DMS79 treated with DMSO at 0.1 percent for 48 hours (cell line): ENCODE data around the gene RGP1.

Source experiments
- DNase-seq: peaks from one replicate; lab custom pipeline; 2025; lab: John Stamatoyannopoulos, UW

Gene RGP1, protein sequence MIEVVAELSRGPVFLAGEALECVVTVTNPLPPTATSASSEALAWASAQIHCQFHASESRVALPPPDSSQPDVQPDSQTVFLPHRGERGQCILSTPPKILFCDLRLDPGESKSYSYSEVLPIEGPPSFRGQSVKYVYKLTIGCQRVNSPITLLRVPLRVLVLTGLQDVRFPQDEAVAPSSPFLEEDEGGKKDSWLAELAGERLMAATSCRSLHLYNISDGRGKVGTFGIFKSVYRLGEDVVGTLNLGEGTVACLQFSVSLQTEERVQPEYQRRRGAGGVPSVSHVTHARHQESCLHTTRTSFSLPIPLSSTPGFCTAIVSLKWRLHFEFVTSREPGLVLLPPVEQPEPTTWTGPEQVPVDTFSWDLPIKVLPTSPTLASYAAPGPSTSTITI

DNA sequence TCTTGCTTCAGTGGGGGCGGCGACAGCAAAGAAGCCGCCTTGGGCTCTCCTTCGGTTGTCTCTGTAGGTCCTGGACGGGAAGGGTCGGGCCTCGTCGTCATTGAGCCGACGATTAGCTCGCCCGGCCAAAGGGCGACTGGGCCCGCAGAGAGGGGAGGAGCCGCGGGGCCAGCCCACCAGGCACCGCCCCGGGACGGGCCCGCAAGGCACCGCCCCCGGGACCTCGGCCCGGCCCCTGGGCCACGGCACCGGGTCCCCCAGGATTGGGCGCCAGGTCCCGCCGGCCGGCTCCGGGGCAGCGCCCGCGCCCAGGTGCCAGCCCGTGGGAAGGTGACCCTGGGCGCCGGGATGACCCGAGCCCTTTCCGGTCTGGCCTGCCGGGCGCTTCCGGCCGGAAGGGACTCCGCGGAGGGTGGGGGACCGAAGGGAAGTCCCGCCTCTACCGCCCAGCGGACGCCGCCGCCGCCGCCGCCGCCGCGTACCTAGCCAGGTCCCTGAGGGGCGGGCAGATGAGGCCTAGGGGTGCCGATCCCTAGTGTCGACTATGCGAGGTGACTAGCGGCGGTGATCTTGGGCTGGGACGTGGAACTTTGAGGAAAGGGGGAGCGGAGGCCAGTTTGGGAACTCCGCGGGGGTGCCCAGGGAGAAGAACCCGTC lies at the start of gene RGP1, which contains the start of gene GBA2:
RGP1 (plus strand) TSS at position 430 of the 657 bp plus-strand sequence. CDS start 469 bp downstream, outside the sequence.
GBA2 (minus strand) TSS at position 371 of the 657 bp plus-strand sequence. CDS start 524 bp downstream, outside the sequence.
- peak; percentile 54 for DNase-seq

- DNase-seq: no peak
Measured at GRCh38 chr9:35700031-35700430, 49.1 kb upstream of the RGP1 start.

DNA sequence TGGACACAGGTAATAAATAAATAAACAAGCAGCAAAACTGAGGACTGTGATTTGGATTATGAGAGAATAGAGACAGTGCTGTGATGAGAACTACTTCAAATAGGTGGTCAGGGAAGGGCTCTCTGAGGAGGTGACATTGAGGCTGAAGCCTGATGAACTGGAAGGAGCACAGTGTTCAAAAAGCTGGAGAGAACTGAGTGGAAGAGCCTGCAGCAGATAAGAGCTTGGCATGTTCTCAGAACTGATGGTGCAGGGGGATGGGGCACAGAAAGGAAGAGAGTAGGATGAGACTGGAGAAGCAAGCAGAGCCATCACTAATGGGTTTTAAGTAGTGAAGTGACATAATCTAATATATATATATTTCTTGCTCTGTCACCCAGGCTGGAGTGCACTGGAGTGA lies 48.1 kb upstream of the RGP1 start:
- no peak for DNase-seq

DNA sequence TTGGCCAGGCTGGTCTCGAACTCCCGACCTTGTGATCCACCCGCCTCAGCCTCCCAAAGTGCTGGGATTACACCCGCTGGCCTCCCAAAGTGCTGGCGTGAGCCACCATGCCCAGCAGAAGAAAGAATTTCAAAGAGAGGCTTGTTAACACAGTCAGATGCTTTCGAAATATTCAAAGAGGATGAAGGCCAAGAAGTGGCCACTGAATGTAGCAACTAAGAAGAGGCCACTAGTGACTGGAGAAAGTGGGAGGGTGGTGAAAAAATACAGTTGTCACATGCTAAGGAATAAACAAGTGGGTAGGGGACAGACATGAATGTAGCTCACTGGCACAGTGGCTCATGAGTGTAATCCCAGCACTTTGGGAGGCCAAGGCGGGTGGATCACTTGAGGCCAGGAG lies 46.4 kb upstream of the RGP1 start:
- no peak for DNase-seq

DNA sequence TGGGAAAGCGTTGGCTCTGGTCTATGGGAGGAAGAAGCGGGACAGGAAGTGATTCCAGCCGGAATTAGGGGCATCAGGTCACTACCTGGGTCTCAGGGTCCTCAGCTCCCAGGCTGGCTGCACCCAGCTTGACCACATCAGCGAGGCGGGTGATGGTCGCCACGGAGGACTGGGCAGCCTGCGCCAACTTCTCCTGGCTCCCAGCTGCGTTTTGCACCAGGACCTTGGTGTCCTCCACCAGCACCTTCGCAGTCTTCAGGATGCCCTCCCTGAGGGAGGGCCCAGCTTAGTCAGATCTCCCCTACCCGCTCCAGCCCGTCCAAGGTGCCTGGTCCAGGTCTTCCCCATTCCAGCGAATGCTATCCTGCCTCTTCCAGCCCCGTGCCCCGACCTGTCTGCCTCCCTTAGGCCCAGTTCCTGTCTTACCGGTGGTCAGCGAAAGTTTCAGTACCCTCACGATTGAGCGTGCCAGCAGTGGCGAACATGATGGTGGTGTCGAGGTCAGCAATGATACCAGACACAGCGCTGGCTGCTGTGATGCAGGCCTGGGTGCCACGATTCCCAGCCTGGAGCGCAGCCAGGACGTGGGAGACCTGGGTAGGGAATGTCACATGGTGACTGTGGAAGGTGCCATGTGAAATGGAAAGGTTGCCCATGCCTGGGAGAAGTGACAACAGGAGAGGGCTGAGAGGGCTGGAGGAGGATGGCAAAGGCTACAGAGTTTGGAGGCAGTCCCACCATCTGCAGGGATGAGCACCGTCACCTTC lies 45.0 kb upstream of the RGP1 start:
- no peak for DNase-seq

DNA sequence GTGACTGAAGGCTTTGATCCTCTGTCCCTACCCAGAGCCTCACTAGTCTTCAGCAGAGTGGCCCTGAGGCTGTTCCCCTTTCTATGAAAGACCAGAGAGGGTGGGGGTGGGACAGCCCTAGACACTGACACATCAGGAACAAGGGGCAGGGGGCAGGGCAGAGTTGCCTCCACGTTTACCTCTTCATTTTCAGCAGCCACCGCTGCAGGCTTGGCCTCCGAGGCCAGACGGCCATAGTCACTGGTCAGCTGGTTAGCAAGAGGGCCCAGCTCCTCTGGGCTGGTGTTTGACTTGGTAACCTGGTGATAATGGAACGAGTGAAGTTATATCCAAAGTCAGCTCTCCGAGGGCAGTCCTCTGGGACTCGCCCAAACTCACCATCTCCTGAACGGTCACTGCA lies 43.7 kb upstream of the RGP1 start:
- no peak for DNase-seq

DNA sequence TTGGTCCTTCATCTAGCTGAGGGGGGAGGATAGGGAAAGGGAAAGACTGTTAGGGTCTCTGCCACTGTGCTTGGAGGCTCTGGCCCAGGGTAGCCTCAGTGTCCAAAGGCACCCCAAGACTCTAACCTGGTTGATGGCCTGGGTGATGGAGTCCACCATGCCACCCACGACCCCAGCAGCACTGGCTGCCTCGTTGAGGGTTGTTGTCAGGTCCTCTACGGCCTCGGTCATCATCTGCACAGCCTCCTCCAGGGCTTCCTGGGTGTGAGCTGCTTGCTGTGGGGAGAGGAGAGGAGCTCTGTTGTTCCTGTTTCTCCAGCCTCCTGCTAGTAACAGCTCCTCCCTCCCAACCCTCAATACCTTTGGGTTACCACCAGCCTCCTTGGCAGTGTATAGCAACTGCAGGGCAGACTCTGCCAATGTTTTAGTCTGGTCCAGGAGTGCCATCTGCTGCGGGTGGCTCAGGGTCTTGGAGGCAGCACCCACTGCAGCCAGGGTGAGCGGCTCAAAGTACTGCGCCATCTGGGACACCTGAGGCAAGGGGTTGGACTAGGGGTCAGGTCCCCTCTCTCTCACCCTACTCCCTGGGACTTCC lies 43.2 kb upstream of the RGP1 start:
- no peak for DNase-seq

- DNase-seq: no peak
Measured at GRCh38 chr9:35706951-35707350, 42.1 kb upstream of the RGP1 start.

GRCh38 chr9:35708146-35708545 lies 40.9 kb upstream of the RGP1 start:
- DNase-seq: no peak

DNA sequence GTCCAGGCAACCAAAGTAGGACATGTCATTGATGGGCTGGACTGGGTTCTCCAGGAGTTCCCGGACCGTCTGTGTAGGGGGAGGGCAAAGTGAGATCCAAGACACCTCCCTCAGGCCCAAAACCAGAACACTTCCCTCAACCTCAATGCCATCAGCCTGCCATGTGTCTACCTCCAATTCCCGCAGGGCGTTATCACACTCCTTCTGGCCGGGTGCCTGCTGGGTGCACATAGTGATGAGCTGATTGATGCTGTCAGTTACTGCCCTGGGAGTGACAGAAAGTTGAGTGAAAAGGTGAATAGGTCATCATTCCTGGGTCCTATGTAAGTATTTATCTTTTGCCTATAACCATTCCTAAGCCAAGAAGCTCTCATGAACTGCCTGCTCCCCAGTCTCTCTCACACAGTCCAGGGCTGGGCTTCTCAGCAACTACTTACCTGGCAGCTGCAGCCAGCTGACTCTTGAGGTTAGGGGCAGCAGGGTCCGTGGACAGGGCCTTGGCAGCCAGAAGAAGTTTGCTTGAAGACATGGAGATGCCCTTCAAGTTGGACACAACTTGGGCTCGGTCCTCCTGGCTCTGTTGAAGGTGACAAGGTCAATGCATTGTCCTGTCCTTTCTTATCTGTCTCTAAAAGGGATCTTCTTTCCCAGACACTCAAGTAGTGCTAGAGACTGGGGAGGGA lies 38.1 kb upstream of the RGP1 start:
- no peak for DNase-seq

DNA sequence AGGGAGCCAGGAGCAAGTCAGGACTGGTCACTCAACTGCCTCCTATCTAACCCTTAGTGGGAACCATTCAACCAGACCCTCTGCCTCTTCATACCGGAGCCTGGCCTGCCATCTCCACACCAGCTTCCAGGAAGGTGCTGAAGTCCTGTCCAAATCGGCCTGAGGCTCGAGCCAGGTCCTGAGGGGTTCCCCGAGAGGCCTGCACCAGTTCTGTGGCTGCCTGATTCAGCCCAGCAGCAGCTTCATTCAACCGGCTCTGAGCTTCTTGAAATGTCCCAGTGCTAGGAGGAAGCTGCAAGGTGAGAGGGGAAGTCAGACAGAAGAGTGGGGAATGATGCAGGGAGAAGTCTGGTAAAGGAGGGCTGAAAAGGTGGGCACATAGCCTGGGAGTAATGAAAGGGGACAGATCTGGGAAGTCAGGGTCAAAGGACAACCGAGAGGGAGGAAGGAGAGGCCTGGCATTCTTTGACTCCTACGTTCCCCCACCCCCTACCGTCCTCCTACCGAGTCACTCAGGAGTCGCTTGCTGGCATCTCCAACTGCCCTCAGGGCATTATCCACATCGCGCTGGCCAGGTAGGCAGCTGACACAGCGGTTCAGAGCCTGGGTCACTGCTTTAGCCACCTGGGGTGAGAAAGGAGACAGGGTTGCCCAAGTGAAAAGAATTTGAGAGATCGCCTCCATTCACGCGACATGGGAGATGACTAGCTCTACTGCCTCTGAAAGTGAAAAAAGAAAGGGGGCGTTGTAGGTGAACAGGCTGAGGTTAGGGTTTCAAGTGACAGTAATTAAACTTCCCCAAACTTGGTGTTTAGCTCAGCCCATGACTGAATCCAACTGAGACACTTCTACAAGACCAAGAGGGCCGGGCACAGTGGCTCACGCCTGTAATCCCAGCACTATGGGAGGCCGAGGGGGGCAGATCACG lies 37.3 kb upstream of the RGP1 start:
- DNase-seq: no peak

DNA sequence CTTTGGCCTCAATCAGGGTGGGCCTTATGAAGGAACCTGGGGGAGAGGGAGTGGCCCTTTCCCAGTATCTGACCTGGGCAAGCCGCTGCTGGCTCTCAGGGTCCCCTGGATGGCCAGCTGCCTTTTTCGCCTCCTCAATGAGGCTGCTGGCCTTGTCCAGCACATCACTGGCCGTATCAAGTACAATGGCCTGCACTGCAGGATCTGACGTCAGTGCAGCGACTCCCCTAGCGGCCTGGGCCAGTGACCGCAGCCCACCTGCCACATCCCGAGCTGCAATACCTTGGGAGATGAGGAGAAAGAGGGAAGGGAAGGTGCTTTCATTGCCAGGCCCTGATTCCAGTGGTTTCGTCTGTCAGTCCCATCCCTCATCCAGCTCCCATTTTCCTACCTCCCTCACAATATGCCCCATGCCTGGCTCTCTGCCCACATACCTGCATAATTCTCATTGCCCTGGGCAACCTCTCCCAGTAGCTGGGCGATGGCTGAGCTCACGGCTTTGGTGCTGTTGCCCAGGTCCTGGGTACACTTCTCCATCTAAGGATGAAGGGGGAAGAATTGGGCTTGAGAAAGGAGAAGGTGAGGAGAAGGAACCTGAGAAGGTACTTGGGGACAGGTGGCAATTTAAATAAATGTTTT lies 36.2 kb upstream of the RGP1 start:
- no peak for DNase-seq

GRCh38 chr9:35713578-35713977 lies 35.5 kb upstream of the RGP1 start:
- no peak for DNase-seq

GRCh38 chr9:35714123-35714522 lies 35.0 kb upstream of the RGP1 start:
- DNase-seq: no peak

DNA sequence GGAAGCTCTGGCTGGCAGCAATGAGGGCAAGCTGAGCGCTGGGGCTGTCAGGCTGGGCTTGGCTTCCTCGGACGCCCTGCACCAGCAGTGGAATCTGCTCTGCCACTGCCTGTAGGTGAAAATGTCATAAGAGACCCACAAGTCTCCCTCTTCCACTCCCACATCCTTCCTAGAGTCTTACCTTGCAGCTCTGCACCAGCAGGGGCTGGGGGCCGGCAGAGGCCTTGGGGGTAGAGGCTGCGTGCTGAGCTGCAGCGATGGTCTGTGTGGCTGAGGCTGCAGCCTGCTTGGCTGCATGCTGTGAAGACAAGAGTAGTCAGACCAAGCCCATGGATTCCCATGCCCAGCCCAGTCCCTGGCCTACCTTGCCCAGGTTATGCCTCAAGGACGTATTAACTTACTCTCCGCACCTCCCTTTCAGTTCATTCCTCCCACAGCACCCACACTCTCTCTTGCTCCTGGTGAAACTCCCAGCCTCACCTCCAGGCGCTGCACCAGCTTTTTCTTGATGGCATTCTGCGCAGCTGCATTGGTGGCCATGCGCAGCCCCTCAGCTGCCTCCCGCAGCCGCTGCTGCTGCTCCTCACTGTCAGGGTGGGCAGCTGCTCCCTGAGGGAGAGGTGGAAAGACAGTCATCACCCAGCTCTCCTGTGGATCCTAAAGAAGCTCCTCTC lies 34.4 kb upstream of the RGP1 start:
- no peak for DNase-seq

DNA sequence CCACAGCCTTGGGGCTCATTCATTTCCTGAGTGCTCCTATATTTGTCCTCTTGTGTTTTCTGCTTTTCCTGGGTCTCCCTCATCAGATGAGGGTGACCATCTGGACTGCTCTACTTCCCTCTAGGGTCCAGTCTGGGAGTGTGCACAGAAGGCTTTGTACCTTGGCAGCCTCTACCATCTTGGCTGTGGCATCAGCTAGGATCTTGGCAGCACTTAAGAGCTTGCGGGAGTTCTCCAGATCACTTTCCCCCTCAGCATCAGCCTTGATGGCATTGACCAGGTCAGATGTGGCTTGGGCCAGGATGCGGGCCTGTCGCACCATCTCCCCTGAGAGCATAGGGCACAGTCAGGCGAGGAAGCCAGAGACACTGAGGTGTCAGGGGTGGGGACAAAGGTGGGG lies 32.9 kb upstream of the RGP1 start:
- DNase-seq: no peak

DNA sequence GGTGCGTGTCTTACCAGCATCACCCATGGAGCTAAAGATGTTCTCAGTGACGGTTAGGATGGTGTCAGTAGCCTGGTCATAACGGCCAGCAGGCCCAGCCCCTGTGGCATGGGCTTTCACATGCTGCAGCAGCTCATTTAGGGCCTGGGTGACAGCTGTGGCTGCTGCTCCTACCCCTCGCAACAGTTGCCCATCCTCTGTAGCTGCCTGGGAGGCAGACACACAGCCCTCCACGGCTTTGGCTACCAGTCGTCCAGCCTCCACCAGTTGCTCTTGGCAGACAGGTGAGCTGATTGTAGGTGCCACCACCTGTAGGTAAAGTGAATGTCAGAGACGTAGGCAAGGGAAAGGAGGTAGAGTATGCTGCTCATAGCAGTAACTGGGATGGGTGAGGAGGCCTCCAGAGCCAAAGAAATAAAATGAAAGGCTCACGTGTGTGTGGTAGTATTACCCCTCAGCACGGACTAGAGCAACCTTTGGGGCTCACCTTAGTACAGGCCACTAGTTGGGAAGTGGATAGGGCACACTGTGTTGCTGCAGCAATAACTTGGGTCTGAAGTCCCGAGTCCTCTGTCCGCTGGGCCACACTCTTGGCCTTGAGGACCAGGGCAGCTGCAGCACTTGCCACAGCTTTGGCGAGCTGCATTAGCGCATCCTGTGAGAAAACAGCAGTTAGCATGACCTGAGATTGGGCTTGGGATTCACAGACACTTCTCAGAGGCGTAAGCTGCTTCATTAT lies 31.8 kb upstream of the RGP1 start:
- DNase-seq: no peak

DNA sequence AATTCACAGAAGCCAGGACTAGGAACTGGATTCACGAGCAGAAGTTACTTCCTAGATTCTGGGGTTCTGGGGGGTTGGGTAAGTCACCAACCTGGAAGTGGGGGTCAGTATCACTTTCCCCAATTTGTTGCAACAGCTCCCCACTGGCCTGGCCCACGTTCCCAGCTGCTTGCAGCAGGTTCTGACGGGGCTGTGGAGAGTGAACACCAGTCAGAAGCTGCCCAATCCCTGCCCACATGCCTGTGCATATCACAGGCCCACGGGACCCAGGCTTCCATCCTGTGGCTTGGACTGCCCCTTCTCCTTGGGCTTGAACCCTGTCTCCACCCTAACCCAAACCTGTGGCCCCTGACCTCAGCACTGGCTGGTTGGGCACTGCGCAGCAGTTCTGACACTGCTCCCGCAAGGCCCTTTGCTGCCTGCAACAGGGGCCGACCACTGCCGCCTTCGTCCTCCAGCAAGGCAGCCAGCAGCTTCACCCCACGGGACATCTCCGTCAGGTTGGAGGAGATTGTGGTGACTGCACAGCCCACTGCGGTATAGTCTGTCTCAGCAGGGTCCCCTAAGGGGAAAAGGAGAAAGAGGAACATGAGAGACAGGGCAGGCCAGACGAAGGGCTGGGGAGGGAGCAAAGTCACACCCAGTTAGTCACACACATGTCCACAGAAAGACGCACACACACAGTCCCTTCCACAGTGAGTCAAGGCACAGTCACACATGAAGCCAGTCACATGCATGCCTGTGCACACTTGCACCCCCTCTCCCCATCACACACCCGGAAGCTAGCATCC lies 30.2 kb upstream of the RGP1 start:
- no peak for DNase-seq
